GM19395 (cell line): ENCODE results near the gene UBXN10.

Experiments used
- ATAC-seq: cut with Tn5 transposase; IDR thresholded peaks from one replicate; pipeline ENCODE4 v1.9.1; 2021; ENCODE audit warnings: mild to moderate bottlenecking, moderate library complexity; ENCODE audit not compliant: unreplicated experiment

Gene UBXN10

DNA sequence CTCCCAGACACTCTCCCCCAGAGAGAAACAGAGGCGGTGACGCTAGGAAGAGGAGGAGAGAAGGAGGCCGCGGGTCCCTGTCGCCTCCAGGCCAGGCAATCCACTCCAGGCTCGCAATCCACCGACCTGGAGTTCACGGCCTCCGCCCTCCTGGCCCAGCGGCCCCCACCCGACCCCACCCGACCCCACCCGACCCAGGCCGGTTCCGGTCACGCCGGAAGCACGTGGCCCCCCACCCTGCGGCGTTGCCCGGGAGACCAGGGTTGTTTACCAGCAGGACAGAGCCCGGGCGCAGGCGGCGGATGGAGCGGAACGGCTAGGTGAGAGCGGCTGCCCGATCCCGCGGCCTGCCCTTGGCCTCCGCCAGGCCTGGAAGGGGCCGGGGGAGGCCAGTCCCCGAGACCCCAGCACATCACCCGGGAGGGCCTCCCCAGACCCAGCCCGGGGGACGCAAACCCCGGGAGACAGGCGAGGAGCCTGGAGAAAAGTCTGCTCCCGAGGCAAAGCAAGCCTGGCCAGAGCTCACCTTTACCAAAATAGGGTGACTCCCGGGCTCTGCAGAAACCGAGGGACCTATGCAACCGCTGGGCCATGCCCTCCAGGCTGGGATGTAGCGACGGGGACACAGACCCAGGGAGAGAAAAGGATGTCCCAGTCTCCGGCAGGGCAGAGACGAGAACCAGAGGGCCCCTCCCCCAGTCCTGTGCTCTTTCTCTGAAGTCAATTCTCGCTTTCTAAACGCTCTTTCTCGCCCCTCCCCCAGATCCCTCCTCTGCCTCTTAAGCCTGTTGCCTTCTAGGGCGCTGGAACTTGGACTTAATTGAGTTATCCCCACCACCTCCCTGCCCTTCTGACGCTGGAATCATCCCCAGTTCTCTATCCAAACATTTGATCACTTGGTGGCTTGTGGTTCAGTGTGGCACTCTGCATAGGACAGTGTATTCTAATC is at the start of gene UBXN10, which contains the start of gene PLA2G2C:
Gene UBXN10, plus strand, starts transcription at position 263 of the 949 bp plus-strand sequence. CDS start 4,466 bp downstream, outside the sequence.
Gene PLA2G2C, minus strand, starts transcription at position 685 of the 949 bp plus-strand sequence. CDS start 9,155 bp downstream, outside the sequence.
- ATAC-seq = no peak

DNA sequence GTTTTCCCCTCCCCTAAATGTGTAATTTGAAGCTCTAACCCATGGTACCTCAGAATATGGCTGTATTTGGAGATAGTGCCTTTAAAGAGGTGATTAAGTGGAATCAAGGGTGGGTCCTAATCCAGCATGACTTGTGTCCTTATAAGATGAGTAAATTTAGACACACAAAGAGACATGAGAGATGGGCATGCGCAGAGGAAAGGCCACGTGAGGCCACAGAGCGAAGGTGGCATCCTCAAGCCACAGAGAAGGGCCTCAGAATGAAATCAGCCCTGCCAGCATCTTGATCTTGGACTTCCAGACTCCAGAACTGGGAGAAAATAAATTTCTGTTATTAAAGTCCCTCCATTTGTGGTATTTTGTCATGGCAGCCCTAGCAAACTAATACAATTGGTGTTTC is 49.6 kb upstream of the UBXN10 start:
- no peak for ATAC-seq

GRCh38 chr1:20137055-20137454 is 48.8 kb upstream of the UBXN10 start:
- ATAC-seq = no peak

GRCh38 chr1:20137604-20138003 is 48.3 kb upstream of the UBXN10 start:
- ATAC-seq = no peak

DNA sequence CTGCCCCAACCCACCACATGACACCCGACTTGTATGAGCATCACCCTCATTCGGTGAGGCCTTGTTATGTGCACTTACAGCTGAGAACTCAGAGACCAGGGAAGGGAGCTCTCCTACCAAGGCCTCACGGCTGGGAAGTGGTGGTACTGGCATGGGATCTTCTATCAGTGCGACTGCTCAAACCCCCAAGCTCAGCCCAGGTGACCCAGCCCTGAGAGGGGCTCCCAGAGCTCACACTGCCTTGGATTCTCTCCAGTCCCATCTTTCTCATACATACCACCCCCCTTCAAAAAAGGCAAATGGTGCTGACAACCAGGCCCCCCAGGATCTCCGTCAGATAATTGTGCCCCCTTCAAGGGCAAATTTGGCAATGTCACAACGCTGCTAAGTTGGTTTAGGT is 47.5 kb upstream of the UBXN10 start:
- no peak for ATAC-seq

GRCh38 chr1:20138961-20139550 is 46.8 kb upstream of the UBXN10 start, which contains the start of gene PLA2G2F:
TSS of gene PLA2G2F (plus strand) at chr1:20139323. CDS start at chr1:20139428, 105 bp downstream.
- ATAC-seq = no peak

- no peak for ATAC-seq
Measured at GRCh38 chr1:20139776-20140612, 45.9 kb upstream of the UBXN10 start.

- ATAC-seq = no peak
Measured at GRCh38 chr1:20141001-20141400, 44.9 kb upstream of the UBXN10 start.

DNA sequence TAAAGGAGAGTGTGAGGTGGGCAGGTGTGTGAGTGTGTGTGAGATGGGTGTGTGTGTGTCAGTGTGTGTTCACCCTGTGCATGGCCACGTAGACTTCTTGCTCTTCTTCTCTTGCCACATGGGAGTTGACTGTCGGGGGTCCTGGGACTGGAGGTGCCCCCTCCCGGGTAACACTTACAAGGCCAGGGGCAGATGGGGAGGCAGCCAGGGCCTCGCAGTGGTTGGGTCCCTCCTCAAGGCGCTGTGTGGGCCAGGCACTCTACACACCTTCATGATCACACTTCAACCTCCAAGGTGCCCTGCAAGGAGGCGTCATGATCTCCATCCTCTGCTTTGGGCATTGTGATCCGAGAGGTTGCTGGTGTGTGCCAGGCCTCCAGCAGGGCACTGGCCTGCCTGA is 44.4 kb upstream of the UBXN10 start:
- no peak for ATAC-seq

DNA sequence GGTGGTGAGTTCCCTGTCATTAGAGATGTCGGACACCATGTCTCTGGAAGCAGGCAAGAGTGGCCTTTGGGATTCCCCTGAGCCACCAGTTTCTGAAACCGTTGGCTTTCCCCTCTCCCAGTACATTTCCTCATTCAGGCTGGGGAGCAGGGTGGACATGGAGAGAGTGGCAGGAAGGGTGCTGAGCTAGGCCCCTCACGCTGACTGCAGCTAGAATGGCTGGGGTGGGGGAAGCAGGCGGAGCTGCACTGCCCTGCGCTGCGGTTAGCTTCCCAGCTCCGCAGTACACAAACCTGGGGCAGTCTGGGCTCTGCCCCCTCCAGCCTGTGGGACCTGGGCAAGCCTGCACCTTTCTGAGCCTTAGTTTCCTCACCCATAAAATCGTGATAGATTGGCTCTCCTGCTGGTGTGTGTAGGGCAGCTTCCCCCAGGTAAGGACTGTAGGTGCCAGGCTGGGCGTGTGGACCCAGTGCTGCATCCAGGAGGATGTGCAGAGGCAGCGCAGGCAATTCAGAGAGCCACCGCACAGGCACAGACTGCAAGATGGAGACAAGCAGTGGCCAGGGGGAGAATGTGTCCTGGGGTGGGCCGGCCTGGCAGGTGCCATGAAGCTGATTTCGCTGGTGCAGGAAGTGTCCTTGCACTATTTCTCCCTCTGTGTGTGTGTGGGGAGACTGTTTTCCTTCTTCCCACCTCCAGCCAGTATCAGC is 43.7 kb upstream of the UBXN10 start:
- ATAC-seq = no peak

DNA sequence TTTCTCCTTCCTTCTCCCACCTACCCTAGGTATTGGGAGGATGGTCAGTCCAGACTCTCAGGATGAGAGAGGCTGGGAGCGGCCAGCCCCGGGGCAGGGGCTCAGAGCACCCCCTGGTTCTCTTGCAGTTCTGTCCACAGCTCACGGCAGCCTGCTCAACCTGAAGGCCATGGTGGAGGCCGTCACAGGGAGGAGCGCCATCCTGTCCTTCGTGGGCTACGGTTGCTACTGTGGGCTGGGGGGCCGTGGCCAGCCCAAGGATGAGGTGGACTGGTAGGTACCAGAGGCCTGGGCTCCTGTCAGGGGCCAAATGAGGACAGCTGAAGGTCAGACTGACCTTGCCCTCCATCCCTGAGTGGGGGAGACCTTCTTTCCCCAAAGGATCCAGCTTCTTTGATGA is 42.6 kb upstream of the UBXN10 start:
- no peak for ATAC-seq

DNA sequence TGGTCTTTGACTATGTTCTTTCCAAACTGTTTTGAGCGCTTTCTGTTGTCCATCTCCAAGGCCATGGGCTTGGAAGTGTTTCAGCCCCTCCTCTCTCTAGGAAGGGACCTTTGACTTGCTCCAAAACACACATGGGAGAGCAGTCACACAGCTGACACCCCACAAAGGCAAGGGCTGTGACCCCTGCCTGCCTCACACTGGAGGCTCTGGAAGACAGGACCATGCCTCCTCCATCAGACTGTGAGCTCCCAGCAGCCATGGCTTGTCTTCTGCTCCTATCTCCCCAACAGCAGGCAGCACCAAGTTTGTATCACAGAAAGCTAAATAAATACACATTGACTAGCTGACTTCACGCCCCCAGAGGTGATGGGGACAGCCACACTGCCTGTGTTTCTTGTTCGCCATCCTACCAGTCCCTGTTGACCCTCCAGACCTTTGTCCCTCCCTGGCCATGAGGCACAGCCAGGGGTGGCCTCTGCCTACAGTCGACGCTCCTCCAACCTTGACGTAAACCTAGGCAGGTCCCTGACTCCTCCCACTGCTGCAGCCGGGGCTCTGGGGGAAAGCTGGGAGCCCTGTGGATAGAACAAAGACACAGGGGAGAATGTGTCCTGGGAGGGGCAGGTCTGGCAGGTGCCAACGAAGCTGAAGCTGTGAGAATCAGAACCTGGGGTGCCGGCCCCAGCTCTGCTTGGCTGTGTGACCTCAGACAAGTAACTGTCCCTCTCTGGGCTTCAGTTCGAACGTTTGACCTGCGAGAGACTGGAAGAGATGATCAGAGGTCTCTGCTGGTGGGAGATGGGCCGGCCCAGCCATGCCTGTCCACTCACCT is 41.9 kb upstream of the UBXN10 start:
- ATAC-seq = no peak

GRCh38 chr1:20147846-20148570 is 37.9 kb upstream of the UBXN10 start:
- ATAC-seq = no peak

DNA sequence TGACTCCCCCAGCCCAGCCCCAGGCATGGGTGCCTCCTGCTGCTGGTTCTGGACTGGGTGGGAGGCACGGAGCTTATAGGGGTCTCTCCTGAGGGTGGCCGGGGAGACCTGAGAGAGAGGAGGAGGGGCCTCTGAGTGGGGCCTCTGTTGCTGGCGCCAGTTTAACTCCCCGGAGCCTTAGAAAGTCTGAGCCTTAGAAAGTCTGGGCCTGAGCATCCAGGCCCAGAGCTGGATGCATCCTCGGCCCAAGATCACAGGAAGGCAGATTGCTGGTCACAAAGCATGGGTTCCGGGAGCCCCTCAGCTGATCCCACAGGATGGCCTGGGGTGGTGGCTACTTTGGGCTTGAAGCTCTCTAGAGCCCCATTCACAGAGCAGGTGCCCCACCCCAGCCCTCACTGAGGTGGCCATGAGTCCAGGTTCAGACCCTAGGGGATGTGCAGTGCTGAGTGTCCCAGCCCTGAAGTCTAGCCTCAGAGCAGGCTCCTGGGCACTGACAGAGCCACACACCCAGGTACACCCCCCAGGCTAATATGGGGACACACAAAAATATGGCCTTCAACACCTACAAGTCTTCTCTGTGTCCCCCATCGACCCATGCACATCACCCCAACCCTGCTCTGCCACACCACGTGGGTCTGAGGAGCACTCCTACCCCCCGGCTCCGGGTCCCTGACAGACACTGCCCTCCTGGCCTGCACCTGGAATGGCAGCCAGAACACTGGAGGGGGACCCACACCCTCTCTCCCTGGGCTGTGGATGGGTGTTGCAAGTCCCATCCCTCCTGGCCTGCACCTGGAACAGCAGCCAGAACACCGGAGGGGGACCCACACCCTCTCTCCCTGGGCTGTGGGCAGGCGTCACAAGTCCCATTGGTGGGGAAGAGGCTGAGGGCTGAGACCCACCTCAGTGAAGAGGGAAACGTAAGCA is 37.1 kb upstream of the UBXN10 start:
- no peak for ATAC-seq

GRCh38 chr1:20149601-20150325 is 36.1 kb upstream of the UBXN10 start:
- ATAC-seq = no peak

- ATAC-seq = no peak
Measured at GRCh38 chr1:20150326-20150705, 35.6 kb upstream of the UBXN10 start.

- ATAC-seq = no peak
Measured at GRCh38 chr1:20150969-20151368, 34.9 kb upstream of the UBXN10 start.
